NCI-H2196 (cell line): ENCODE measurements around the gene ZBTB40.

Source experiments
- DNase-seq: peaks from one replicate; lab custom pipeline; 2025; ENCODE audit not compliant: unreplicated experiment; lab: John Stamatoyannopoulos, UW

Gene ZBTB40

DNA sequence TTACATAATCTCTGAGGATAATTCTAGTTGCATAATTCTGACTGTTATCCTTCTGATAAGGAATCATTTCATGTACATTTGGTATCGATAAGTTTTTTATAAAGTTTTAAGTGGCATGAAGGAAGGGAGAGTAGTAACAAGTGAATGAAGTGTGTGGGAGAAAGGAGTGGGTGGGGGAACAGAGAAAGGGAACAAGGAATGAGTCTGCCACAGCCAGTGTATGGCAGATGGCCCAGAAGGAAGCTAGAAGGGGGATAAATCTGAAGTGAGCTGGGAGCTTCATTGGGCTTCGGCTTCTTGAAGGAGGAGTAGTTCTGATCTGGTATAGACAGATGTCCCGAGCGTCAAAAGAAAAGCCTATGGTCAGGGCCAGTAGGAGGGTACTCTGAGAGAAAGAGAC lies 18.6 kb downstream of the ZBTB40 start:
- DNase-seq = no peak

DNA sequence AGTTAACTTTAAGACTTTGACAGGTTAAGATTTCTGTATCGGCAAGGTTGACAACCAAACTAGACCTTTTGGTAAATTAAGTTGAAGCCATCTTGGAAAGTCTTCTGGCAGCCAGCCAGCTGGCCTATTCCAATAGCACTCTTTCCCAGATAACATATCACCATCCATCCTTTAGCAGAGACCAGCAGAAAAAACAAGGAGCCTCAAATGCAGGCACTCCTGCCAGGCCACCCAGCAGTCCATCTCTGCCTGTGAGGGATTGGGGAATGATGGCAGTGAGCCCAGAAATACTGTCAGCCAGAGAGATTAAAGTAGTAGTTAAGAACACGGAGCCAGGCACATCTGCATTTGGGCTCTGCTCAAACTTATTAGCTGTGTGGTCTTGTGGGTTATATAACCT lies 19.4 kb downstream of the ZBTB40 start:
- DNase-seq = peak; percentile 22

DNA sequence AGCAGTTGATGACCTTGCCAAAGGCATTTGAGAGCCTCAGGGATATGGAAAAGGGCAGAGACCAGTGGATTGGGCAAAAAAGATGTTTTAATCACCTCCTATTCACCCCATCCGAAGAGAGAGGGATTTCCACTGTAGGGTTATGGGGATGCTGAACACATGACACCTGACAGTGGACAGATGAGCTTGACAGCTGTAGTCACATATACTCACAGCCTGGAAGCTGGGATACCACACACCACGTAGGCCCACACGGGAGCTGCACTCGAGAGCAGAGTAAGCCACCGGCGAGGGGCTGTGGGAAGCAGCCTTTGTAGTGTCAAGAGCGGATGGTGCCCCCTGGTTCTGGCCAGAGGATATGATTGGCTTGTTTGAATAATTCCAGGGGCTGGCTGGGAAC lies 20.0 kb downstream of the ZBTB40 start:
- DNase-seq = no peak

DNA sequence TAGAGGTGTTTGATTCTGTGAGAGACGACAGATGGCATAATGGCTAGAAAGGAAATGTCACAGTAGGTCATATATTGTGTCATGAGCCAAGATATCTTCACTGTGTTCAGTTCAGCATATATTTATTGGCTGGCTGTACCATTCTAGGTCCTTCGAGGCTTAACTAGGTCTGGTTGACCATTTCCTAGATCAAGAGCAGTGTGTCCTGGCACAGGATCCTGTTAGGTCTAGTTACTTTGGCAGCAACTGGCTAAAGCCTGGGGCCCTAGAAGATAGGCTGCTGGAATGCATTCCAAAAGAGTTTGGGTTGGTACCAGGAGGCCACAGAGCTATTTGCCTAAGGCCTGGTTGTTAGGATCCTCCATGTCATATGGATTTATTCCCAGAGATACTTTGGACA lies 20.9 kb downstream of the ZBTB40 start:
- no peak for DNase-seq

DNA sequence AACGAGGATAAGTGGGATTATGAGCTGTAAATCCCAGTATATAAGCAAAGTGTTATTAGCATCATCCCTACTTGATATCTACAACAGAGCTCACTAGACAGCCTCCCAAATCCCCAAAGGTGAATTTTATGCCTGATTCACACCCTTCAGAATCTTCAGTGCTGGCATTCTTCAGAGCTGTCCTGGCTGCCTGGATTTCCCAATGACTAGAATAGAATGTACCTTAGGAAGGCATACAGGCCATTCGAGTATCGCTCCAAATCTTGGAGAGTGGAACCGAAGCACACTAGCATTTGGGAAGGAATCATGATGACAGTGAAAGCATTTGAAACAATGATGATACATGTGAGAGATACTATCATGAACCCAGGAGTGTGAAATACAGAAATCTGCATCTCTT lies 22.3 kb downstream of the ZBTB40 start:
- DNase-seq = no peak

DNA sequence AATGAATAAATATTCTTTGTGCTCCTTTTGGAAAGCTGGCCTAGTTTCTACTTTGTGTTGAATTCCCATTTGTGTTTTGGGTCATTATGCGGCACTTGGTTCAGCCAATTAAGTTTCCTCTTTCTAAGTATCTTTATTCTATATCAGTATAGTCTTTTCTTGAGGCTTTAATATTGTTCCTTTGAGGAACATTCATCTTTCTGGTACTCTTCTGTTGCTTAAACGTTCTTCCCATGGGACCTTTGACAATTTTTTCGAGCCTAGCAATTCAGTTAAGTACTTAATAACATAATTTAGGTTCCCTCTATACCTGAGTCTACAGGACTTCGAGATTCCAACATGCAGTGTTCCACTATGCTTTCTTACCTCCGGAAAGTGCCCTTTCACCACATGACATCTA lies 24.9 kb downstream of the ZBTB40 start:
- no peak for DNase-seq

DNA sequence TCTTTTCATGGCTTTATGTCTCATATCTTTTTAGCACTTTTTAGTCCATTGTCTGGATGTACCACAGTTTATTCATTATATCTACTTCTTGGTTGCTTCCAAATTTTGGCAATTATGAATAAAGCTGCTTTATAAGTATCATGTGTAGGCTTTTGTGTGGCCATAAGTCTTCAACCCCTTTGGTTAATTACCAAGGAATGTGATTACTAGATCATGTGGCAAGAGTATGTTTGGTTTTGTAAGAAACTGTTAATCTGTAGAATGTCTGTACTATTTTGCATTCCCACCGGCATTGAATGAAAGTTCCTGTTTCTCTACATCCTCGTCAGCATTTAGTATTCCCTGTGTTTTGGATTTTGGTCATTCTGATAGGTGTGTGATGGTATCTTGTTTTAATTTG lies 31.5 kb downstream of the ZBTB40 start:
- no peak for DNase-seq

DNA sequence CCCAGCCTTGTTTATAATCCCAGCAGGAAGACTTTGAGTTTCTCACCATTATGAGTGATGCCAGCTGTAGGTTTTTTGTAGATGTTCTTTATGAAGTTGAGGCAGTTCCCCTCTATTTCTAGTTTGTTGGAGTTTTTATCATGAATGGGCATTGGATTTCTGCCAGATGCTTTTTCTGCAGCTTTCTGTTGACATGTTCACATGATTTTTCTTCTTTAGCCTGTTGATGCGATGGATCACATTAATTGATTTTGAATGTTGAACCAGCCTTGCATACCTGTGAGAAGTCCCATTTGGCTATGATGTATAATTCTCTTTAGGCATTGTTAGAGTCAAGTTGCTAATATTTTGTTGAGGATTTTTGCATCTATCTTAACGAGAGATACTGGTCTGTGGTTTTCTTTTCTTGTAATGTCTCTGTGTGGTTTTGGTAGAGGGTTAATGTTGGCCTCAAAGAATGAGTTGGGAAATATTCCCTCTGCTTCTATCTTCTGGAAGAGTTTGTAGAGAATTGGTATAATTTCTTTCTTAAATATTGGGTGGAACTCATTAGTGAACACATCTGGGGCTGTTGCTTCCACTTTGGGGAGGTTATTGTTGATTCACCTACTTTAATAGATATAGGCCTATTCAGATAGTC lies 33.2 kb downstream of the ZBTB40 start:
- no peak for DNase-seq

DNA sequence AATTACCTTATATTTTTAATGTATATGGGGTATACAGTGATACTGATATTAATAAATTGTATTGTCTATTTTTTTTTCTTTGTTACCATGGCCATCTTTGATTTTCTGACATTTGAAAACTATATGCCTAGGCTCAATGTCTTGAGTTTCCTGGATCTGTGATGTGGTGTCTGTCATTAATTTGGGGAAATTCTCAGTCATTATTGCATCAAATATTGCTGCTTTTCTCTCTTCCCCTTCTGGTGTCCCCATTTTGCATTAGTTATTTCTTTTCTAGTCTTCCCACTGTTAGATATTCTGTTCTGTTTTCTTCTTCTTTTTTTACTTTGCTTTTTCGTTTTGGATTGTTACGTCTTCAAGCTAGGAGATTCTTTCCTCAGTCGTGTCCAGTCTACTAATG lies 33.8 kb downstream of the ZBTB40 start:
- DNase-seq = no peak

DNA sequence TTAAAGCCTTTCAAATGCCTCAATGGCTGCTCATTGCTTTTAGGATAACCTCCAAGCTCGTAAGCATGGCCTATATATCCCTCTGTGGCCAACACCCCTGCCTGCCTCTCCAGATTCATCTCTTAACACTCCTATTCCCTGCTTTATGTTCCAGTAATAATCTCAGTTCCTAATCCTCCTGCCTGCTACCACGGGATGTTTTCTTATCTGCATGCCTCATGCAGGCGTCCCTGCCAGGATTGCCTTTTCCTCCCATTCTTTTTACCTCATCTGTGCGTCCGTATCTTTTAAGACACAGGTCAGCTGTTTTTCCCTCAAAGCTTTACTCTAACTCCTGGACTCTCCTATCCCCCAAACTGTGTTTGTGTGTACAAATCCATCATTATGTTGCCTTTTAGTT lies 36.1 kb downstream of the ZBTB40 start:
- DNase-seq = no peak

DNA sequence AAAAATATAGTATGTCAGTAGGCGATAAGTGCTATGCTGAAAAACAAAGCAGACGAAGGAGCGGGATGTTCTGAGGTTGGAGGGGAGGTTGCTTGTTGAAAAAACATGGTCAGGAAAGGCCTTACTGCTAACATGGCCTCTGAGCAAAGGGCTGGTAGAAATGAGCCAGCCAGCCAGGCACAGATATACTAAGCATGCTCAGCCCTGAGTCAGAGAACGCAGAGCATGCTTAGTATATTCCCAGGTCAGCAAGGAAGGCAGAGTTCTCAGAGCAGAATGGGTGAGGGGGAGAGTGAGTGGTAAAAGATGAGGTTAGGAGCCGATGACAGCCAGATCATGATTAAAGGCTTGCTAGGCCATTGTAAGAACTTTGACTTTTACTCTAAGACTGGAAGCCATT lies 36.7 kb downstream of the ZBTB40 start:
- DNase-seq = no peak

DNA sequence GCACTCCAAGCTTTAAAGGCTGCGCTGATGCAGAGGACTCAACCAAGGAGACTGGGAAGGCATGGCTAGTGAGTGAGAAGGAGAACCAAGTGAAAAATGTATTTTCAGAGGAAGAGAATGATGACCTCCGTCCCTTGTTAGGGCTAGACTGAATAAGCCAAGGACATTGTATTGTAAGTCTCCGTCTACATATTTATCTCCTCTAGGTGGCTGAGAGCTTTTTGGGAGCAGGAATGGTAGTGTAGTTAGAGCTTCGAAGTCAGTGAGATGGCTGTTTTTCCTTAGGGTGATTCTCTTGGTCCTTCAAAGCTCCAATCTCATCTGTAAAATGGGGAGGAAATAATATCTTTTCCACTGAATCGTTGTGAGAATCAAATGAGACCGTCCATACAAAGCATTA lies 37.6 kb downstream of the ZBTB40 start:
- DNase-seq = no peak

DNA sequence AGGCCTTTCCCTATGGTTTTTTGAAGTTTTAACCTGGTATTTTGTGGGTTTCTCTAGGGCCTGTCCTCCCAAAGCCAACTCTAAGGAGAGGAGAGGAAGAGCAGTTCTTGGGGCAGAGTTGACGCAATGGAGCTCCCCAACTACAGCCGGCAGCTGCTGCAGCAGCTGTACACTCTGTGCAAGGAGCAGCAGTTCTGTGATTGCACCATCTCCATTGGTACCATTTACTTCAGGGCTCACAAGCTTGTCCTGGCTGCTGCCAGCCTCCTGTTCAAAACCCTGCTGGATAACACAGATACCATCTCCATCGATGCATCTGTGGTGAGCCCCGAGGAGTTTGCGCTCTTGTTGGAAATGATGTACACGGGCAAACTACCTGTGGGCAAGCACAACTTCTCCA lies 38.2 kb downstream of the ZBTB40 start:
- no peak for DNase-seq

DNA sequence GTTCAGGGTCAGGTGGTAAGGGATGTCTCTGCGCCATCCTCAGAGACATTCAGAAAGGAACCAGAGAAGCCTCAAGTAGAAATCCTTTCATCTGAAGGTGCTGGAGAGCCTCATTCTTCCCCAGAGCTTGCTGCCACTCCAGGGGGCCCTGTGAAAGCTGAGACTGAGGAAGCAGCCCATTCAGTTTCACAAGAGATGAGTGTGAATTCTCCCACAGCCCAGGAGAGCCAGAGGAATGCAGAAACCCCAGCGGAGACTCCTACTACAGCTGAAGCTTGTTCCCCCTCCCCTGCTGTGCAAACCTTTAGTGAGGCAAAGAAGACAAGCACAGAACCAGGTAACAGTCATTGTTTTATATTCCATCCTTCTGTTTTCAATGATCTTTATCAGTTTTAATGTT lies 38.7 kb downstream of the ZBTB40 start:
- no peak for DNase-seq

DNA sequence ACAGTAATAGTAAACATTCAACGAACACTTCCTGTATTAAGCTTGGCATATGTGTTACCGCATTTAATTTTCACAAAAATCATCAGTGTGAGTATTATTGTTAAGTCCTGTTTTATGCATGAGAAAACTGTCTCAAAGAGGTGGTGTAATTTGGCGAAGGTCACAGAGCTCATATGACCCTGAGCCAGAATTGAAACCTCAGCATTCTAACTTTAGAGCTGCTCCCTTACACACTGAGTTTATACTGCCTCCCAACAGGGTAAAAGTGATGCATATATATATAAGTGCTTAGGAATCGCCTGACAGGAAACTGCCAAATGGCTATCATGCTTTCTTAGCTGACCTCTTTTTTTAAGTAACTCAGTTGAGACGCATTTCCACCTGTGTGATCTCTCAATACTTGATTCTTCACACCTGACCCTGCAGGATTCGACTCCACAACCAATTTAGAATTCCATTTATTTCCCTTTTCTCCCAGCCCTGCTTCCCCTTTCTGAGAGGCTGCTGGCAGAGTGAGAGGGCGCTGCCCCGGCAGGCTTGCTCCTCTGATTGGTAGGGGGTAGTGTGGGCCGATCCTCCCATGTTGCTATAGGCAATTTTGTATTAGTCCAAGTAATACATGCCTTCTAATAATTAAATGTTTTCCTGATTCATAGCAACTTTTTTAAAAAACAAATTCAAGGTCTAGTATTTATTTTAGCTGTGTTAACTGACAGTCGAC lies 40.5 kb downstream of the ZBTB40 start:
- no peak for DNase-seq

DNA sequence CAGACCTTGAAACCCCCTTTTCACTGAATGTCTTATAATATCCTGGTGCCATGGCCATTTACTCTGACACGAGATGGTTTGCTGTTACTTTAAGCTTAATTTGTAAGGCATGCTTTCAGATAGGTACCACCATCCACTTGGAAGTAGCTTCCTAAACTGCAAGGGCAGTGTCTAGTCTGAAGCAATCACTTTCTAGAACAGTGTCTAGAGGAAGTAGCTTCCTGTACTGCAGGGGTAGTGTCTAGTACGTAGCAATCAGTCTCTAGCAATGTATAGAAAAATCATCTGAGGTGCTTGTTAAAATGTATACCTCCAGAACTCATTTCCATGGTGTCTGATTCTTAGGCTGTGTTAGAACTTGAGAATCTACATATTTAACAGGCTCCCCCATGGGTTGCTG lies 42.5 kb downstream of the ZBTB40 start:
- DNase-seq = no peak

DNA sequence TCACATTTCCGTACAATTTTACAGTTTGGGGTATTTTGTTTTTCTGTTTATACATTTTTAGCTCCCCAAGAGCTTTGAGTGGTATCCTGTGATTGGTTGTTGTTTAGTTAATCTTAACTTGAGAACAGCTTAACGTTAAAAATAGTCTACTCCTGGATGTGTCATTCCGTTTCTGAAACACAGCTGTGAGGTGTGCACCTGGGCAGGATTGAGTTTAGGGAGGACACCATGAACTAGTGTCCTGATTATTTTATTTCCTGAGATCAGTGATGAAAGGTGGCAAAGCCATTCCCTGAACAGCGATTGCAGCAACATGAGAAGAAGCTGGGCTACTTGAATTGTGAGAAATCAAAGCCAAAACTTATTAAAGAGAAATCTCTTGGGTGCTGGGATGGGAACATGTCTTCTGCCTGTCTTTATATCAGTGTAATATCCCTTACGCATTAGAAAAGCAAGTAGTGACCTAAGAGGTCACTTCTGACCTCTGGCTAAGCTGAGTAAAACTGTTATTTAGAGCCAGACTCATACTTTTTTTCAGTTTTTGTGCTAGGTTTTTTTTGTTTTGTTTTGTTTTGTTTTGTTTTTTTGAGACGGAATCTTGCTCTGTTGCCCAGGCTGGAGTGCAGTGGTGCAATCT lies 43.4 kb downstream of the ZBTB40 start:
- DNase-seq = no peak

DNA sequence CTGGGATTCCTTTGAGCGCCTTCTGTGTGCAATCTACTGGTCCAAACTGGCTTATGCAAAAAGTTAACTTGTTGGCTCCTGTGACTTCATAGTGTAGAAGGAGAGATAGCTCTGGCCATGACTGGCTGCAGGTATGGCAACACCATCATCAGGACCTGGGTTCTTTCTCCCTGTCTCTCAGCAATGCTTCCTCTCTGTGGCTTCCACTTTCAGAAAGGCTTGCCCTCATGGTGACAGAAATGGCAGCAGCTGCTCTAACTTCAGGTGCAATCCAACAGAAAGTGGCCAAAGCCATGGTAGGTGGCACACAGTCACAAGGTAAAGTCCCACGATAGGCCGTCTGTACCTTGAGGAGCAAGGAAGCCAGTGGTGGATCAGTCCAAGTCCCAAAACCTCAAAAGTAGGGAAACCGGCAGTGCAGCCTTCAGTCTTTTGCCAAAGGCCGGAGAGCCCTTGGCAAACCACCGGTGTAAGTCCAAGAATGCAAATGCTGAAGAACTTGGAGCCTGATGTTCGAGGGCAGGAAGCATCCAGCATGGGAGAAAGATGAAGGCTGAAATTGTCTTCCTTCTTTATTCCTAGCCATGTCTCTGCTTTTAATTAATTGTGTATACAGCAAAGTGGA lies 45.0 kb downstream of the ZBTB40 start:
- no peak for DNase-seq

DNA sequence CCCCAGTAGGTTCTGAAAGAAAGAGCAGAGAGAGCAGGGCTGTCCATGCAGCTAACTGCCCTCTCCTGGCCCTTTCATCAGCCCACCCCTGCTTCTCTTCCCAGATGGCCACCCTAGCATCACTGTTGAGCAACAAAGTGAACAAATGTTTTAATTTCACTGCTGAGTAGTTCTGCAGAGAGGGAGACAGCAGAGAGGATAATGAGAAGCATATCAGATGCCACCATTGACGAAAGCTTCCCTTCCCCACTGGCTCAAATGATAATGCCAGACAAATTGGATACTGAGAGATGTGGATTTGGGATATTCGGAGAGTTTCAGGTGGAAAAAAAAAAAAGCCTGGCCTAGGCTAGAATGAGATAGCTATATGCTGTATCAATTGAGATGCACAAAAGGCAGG lies 46.8 kb downstream of the ZBTB40 start:
- no peak for DNase-seq

DNA sequence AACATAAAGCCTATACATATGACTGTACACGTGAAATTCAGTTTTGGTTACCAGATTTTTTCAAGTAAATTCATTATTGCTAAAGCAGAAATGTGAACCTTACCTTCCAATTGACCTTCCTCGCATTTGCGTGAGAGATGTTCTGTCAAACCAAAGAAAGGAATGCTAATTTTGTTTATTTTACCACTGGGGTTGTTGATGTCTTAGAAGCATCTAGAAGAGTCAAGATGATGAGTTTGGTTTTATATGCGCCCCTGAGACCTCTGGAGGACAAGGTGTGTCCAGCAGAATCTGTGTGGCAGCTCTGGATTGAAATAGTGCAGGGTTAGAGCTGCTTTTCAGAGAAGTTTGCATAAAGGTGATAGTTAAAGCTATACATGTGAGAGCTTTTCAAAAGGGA lies 48.4 kb downstream of the ZBTB40 start:
- DNase-seq = no peak

DNA sequence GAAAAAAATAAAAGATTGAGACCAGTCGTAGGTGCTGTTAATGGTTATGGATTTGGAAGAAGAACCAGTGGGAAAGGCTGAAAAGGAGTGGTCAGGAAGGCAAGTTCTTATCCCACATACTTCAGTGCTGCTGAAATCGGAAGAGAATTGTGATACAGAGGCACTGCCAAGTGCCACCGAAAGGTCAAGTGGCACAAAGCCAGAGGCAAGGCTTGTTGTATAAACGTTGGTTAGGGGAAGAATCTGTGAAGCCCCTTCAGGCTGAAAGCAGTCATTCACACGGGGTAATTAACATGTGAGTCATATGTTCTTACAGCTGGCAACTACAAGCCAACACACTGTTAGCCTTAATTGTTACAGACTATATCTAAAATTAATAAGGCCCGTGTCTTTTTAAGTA lies 48.8 kb downstream of the ZBTB40 start:
- DNase-seq = peak; percentile 21

DNA sequence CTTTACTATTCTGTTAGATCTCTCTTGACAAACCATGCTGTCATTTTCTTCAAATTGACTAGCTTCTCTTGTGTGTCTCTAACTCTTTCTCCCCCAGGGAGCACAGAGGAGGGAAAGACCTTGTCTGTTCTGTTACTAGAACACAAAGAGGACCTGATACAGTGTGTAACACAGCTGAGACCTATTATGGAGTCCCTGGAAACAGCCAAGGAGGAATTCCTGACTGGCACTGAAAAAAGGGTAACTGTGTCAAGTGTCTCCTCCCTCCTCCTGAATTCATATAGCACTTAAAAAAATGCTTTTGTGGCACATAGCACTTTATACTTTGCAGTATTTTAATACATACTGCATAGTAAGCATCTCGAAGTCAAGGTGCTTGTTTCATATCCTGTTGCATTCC lies 50.6 kb downstream of the ZBTB40 start:
- DNase-seq = no peak
